RWPE2 (cell line): ENCODE data around the gene SLC44A1.

Source experiments
- ATAC-seq: fragments of 200-7000 bp; cut with Tn5 transposase; 3 replicates; pipeline ENCODE4 v1.9.1; 2021; ENCODE audit warnings: low read depth
- DNase-seq: peaks from one replicate; pipeline ENCODE4 v3.0.0-alpha.2; 2020; ENCODE audit warnings: low spot score
- H3K27ac ChIP-seq: fragments of 450-650 bp; 2 replicates; pipeline ENCODE4 v1.5.1; 2017; ENCODE audit warnings: mild to moderate bottlenecking; ENCODE audit not compliant: poor library complexity, severe bottlenecking
- H3K27me3 ChIP-seq: fragments of 250-450 bp; sonication (Bioruptor Pico); 2 replicates; pipeline ENCODE4 v1.5.1; 2021; ENCODE audit warnings: mild to moderate bottlenecking, moderate library complexity; ENCODE audit not compliant: insufficient read depth, poor library complexity, severe bottlenecking
- H3K36me3 ChIP-seq: fragments of 250-450 bp; sonication (Bioruptor Pico); 2 replicates; pipeline ENCODE4 v1.5.1; 2020; ENCODE audit warnings: low read depth, mild to moderate bottlenecking, moderate library complexity
- H3K4me1 ChIP-seq: fragments of 250-450 bp; sonication (Bioruptor Pico); 2 replicates; pipeline ENCODE4 v1.5.1; 2021; ENCODE audit warnings: mild to moderate bottlenecking, moderate library complexity; ENCODE audit not compliant: insufficient read depth, poor library complexity, severe bottlenecking
- H3K4me3 ChIP-seq: fragments of 250-450 bp; sonication (Bioruptor Pico); 2 replicates; pipeline ENCODE4 v1.5.1; 2021; ENCODE audit warnings: mild to moderate bottlenecking, moderate library complexity; ENCODE audit not compliant: severe bottlenecking
- H3K9me3 ChIP-seq: fragments of 250-450 bp; sonication (Bioruptor Pico); 2 replicates; pipeline ENCODE4 v1.5.1; 2021; ENCODE audit warnings: mild to moderate bottlenecking, moderate library complexity; ENCODE audit not compliant: severe bottlenecking
- TF ChIP-seq, protein P1 (sequence below): fragments of 450-650 bp; IDR thresholded peaks from one replicate; pipeline ENCODE4 v1.5.1; 2017; ENCODE audit warnings: mild to moderate bottlenecking, moderate library complexity; ENCODE audit not compliant: poor library complexity, severe bottlenecking

SLC44A1 gene

GRCh38 chr9:105357937-105358336, 113.5 kb downstream of the SLC44A1 start:
- Histone ChIP-seq H3K9me3 (no peaks in the 10 kb centered on the region), H3K36me3 (peaks cover 3% of the 10 kb centered on the region; the same call in 1 of the 2 replicates), H3K27ac (no peak overlapping the region), H3K4me1 (no peaks in the 10 kb centered on the region), H3K27me3 (no peaks in the 10 kb centered on the region), H3K4me3 (no peak overlapping the region)
- TF ChIP-seq, protein P1, sequence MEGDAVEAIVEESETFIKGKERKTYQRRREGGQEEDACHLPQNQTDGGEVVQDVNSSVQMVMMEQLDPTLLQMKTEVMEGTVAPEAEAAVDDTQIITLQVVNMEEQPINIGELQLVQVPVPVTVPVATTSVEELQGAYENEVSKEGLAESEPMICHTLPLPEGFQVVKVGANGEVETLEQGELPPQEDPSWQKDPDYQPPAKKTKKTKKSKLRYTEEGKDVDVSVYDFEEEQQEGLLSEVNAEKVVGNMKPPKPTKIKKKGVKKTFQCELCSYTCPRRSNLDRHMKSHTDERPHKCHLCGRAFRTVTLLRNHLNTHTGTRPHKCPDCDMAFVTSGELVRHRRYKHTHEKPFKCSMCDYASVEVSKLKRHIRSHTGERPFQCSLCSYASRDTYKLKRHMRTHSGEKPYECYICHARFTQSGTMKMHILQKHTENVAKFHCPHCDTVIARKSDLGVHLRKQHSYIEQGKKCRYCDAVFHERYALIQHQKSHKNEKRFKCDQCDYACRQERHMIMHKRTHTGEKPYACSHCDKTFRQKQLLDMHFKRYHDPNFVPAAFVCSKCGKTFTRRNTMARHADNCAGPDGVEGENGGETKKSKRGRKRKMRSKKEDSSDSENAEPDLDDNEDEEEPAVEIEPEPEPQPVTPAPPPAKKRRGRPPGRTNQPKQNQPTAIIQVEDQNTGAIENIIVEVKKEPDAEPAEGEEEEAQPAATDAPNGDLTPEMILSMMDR, result no peak
- no peak for DNase-seq
- ATAC-seq, result no peak

- no peaks in the 10 kb centered on the region for H3K4me1 ChIP-seq
- no peak overlapping the region for H3K27ac ChIP-seq
- H3K9me3 ChIP-seq, result no peaks in the 10 kb centered on the region
- ATAC-seq (no peak), DNase-seq (no peak)
- H3K4me3 ChIP-seq, result no peak overlapping the region
- peaks cover 3% of the 10 kb centered on the region; the same call in 1 of the 2 replicates for H3K36me3 ChIP-seq
- no peaks in the 10 kb centered on the region for H3K27me3 ChIP-seq
- TF ChIP-seq, protein P1, result no peak
Measured at GRCh38 chr9:105359892-105360291, 115.4 kb downstream of the SLC44A1 start.

- Histone ChIP-seq H3K36me3 (peaks cover 3% of the 10 kb centered on the region; the same call in 1 of the 2 replicates), H3K4me1 (no peaks in the 10 kb centered on the region), H3K27ac (no peak overlapping the region), H3K4me3 (no peak overlapping the region), H3K27me3 (no peaks in the 10 kb centered on the region), H3K9me3 (no peaks in the 10 kb centered on the region)
- DNase-seq (no peak), ATAC-seq (peak; percentile 29; the same call in 1 of the 3 replicates)
- TF ChIP-seq, protein P1, result peak; percentile 14
Measured at GRCh38 chr9:105360344-105360743, 115.9 kb downstream of the SLC44A1 start.

DNA sequence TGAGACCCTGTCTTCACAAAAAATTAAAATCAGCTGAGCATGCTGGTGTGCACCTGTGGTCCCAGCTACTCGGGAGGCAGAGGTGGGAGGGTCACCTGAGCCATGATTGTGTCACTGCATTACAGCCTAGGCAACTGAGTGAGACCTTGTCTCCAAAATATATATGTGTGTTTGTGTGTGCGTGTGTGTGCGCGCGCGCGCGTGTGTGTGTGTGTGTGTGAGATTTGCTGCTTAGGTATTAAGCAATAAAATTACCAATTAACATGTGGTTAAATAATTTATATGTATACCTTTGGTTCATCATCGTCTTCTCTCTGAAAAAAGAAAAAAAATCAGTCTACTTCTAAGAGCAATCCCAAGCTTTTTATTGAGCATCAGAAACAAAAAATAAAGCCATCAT, 117.4 kb downstream of the SLC44A1 start:
- TF ChIP-seq, protein P1, result no peak
- Histone ChIP-seq H3K27me3 (no peaks in the 10 kb centered on the region), H3K27ac (no peak overlapping the region), H3K9me3 (no peaks in the 10 kb centered on the region), H3K4me1 (no peaks in the 10 kb centered on the region), H3K4me3 (no peak overlapping the region), H3K36me3 (peaks cover 15% of the 10 kb centered on the region)
- no peak for DNase-seq
- ATAC-seq, result no peak

- no peak for ATAC-seq
- no peak overlapping the region for H3K4me3 ChIP-seq
- TF ChIP-seq, protein P1, result no peak
- H3K36me3 ChIP-seq, result peaks cover 17% of the 10 kb centered on the region
- H3K4me1 ChIP-seq, result no peaks in the 10 kb centered on the region
- no peak overlapping the region for H3K27ac ChIP-seq
- no peaks in the 10 kb centered on the region for H3K9me3 ChIP-seq
- no peaks in the 10 kb centered on the region for H3K27me3 ChIP-seq
- DNase-seq, result no peak
Measured at GRCh38 chr9:105362470-105362869, 118.0 kb downstream of the SLC44A1 start.
